HepG2 (cell line): ENCODE data around the gene DIAPH1. TPM values are rescaled to one million over a fixed set of nuclear protein-coding genes. Genes with fewer than 3 reads are reported as not detected.

Experiments used
- ATAC-seq: fragments of 200-7000 bp; cut with Tn5 transposase; 3 replicates; pipeline ENCODE4 v1.9.1; 2020; ENCODE audit warnings: mild to moderate bottlenecking, moderate library complexity
- BruUV-seq: library from RNA; stranded (reverse); fragments of 400-500 nt; replicated peaks from 2 replicates; lab custom pipeline; 2021; lab: Mats Ljungman, UMichigan
- CTCF ChIA-PET: fragments of 300-600 bp; formaldehyde crosslinking; extraction: SDS; loops from one replicate; lab custom pipeline; 2021; ENCODE audit warnings: low total read pairs, inconsistent platforms, low intra/inter-chr PET ratio; lab: Yijun Ruan, JAX
- POLR2A ChIA-PET: fragments of 350-600 bp; sonication (Branson Sonifier 250); formaldehyde crosslinking; loops from one replicate; lab custom pipeline; 2020; ENCODE audit warnings: antibody characterized with exemption, inconsistent platforms; lab: Yijun Ruan, JAX
- DNase-seq: peaks from one replicate; pipeline ENCODE4 v3.0.0-alpha.2; 2015; ENCODE audit warnings: low spot score
- FAIRE-seq: peaks from 3 replicates; lab custom pipeline; 2011; peaks lifted over from hg19 to GRCh38; lab: Jason Lieb, UNC
- H2AFZ ChIP-seq: one replicate; pipeline ENCODE4 v1.6.1; 2011; ENCODE audit warnings: low read length, inconsistent platforms
- H3K27ac ChIP-seq: fragments of 300-600 bp; 3 replicates; pipeline ENCODE4 v1.8.0; 2011; ENCODE audit warnings: mixed run types, mild to moderate bottlenecking, mixed read lengths, low read length, inconsistent platforms; ENCODE audit not compliant: insufficient read depth; ENCODE audit errors: extremely low read length
- H3K27me3 ChIP-seq, 2 experiments: fragments of 200-600 bp in 1 of 2; 2 replicates in 1 of 2; 3 replicates in 1 of 2; pipeline versions ENCODE4 v1.6.0 to v1.8.0; 2011; ENCODE audit warnings: low read length in 2 of 2, mild to moderate bottlenecking in 2 of 2, moderate library complexity in 2 of 2, inconsistent platforms in 1 of 2; ENCODE audit not compliant: insufficient read depth in 2 of 2, control insufficient read depth in 1 of 2
- H3K36me3 ChIP-seq, 2 experiments: fragments of 200-600 bp in 1 of 2; replicated peaks in 1 of 2; 2 replicates in 1 of 2; 3 replicates in 1 of 2; pipeline versions ENCODE4 v1.5.1 to v1.8.0; 2011; ENCODE audit warnings: low read length in 2 of 2, inconsistent platforms in 1 of 2; ENCODE audit not compliant: insufficient read depth in 2 of 2, control insufficient read depth in 1 of 2
- H3K4me1 ChIP-seq: 2 replicates; pipeline ENCODE4 v1.5.1; 2012; ENCODE audit warnings: low read length, inconsistent platforms; ENCODE audit not compliant: insufficient read depth
- H3K4me2 ChIP-seq: 2 replicates; pipeline ENCODE4 v1.6.0; 2011; ENCODE audit warnings: low read depth, low read length, inconsistent platforms
- H3K4me3 ChIP-seq, 3 experiments: fragments of 200-600 bp in 1 of 3; sonication (generic), shearing (Covaris generic) in 1 of 3; replicated peaks in 1 of 3; 2 replicates each; pipeline ENCODE4 v1.5.1; 2011 to 2016; ENCODE audit warnings: low read length in 3 of 3, inconsistent platforms in 2 of 3, low read depth in 2 of 3, mild to moderate bottlenecking in 2 of 3, control low read depth in 1 of 3, mixed read lengths in 1 of 3; ENCODE audit not compliant: insufficient read depth in 1 of 3
- H3K79me2 ChIP-seq: one replicate; pipeline ENCODE4 v1.6.1; 2011; ENCODE audit warnings: low read length, inconsistent platforms; ENCODE audit not compliant: insufficient read depth
- H3K9ac ChIP-seq: 2 replicates; pipeline ENCODE4 v1.6.0; 2011; ENCODE audit warnings: mild to moderate bottlenecking, low read depth, low read length, inconsistent platforms; ENCODE audit not compliant: insufficient read depth
- H3K9me3 ChIP-seq: 2 replicates; pipeline ENCODE4 v1.5.1; 2012; ENCODE audit warnings: mild to moderate bottlenecking, low read length
- H4K20me1 ChIP-seq: 2 replicates; pipeline ENCODE4 v1.6.0; 2011; ENCODE audit warnings: inconsistent platforms, mild to moderate bottlenecking, low read length, moderate library complexity; ENCODE audit not compliant: insufficient read depth
- DDIT3 ChIP-seq: sonication (generic); formaldehyde crosslinking; IDR thresholded peaks from 2 replicates; pipeline ENCODE4 v1.4.0; 2020; ENCODE audit warnings: mild to moderate bottlenecking, missing genetic modification reagents
- HBP1 ChIP-seq: IDR thresholded peaks from 2 replicates; pipeline ENCODE4 v1.6.1; 2016; ENCODE audit warnings: low read depth, control low read depth
- KDM3A ChIP-seq: IDR thresholded peaks from 2 replicates; pipeline ENCODE4 v1.6.1; 2018; ENCODE audit warnings: low read depth, missing compliant biosample characterization
- MATR3 ChIP-seq: sonication (generic); formaldehyde crosslinking; IDR thresholded peaks from 2 replicates; pipeline ENCODE4 v1.4.0; 2020; ENCODE audit warnings: missing genetic modification reagents
- NR2F2 ChIP-seq: IDR thresholded peaks from 2 replicates; pipeline ENCODE4 v1.6.1; 2012; ENCODE audit warnings: low read depth, inconsistent platforms, borderline replicate concordance
- POGZ ChIP-seq: sonication (generic); formaldehyde crosslinking; IDR thresholded peaks from 2 replicates; pipeline ENCODE4 v1.4.0; 2020; ENCODE audit warnings: mild to moderate bottlenecking, missing genetic modification reagents
- POLR2AphosphoS2 ChIP-seq: IDR thresholded peaks from 2 replicates; pipeline ENCODE4 v1.6.1; 2011; ENCODE audit warnings: low read depth, low read length, improper control_type of control experiment
- PRMT3 ChIP-seq: sonication (generic); formaldehyde crosslinking; IDR thresholded peaks from 2 replicates; pipeline ENCODE4 v1.8.1; 2022; ENCODE audit warnings: low read depth, mild to moderate bottlenecking, moderate library complexity, missing genetic modification reagents, borderline replicate concordance
- ZGPAT ChIP-seq: IDR thresholded peaks from 2 replicates; pipeline ENCODE4 v1.6.1; 2016; ENCODE audit warnings: mild to moderate bottlenecking
- WGBS: methylation state at CpG from one replicate; pipeline ENCODE4 v1.1.6; 2017; ENCODE audit warnings: low lambda C conversion rate; 5-methylcytosine and 5-hydroxymethylcytosine counted together
- in situ Hi-C: cut with HindIII; loops from 2 replicates; pipeline ENCODE4 v1.10.0; 2017; ENCODE audit warnings: low pct_unique_long_range_greater_than_20kb; ENCODE audit not compliant: extremely low pct_ligation_motif_present
- intact Hi-C: fragments of 100-400 bp; cut with micrococcal nuclease; formaldehyde crosslinking; loops from one replicate; pipeline ENCODE4 v1.10.0; 2022; ENCODE audit not compliant: unreplicated experiment
- polyA plus RNA-seq, 8 experiments: library from polyadenylated mRNA; depleted of rRNA in 3 of 8; stranded (reverse) in 7 of 8; unstranded in 1 of 8; fragments of >200 nt; fragmentation: Illumina TruSeq in 4 of 8; extraction: Trizol in 4 of 8; gene quantifications; 2 replicates each; pipeline versions ENCODE4 v1.2.1 to v1.2.3, GENCODE V29; 2011 to 2016; ENCODE audit warnings: low read depth in 4 of 8, missing spikeins in 1 of 8, mixed read lengths in 1 of 8; ENCODE audit not compliant: insufficient read depth in 1 of 8
- total RNA-seq, 5 experiments: library from RNA; depleted of rRNA; stranded (reverse); fragments of >200 nt; fragmentation: Illumina TruSeq; extraction: Trizol; gene quantifications; 2 replicates each; pipeline ENCODE4 v1.2.3, GENCODE V29; 2016; ENCODE audit warnings: low read depth in 1 of 5

Gene DIAPH1
- total and polyA plus RNA-seq, 2 of the 13 experiments (the other 11 are each of a cell fraction or from before 2014, with no cell fraction given), result 25.1 to 33.9 TPM

- in situ Hi-C loops, result loop anchor here (10.0 kb wide), 1 partner anchor 171 kb away; the partner anchor contains the start of genes PCDHGA4, PCDHGB1 and PCDHGB2
- WGBS, result 69% methylated on average over 7 of the region's 7 CpGs
- Histone ChIP-seq H3K79me2 (no peaks in the 10 kb centered on the region), H2AFZ (no peak overlapping the region), H3K36me3 (peaks cover 35 to 78% of the 10 kb centered on the region in 2 experiments), H3K9me3 (no peaks in the 10 kb centered on the region), H3K4me1 (peaks cover 50% of the 10 kb centered on the region), H4K20me1 (peaks cover 5% of the 10 kb centered on the region; the same call in 1 of the 2 replicates), H3K27me3 (no peaks in the 10 kb centered on the region), H3K27ac (peak overlapping the region; percentile 27), H3K9ac (no peak overlapping the region), H3K4me2 (no peak overlapping the region), H3K4me3 (no peak overlapping the region)
- intact Hi-C loops, result loop anchor here (1.0 to 10.0 kb wide), 2 partner anchors 108 to 171 kb away; partner anchors contain the start of genes PCDHGA4, PCDHGB1, PCDHGB2 and PCDHGB7
- TF ChIP-seq POGZ (CRISPR knock-in tag) (no peak), ZGPAT (CRISPR knock-in tag) (no peak), PRMT3 (CRISPR knock-in tag) (no peak), KDM3A (CRISPR knock-in tag) (no peak), NR2F2 (no peak), HBP1 (CRISPR knock-in tag) (no peak), POLR2AphosphoS2 (no peak), DDIT3 (CRISPR knock-in tag) (no peak), MATR3 (CRISPR knock-in tag) (no peak)
- CTCF ChIA-PET, result interaction anchor here (0.7 to 2.2 kb wide), 7 partner anchors 14 to 303 kb away, joined by 4 to 13 read pairs (median 6); partner anchors contain the start of genes PCDHB14, PCDHGA11 and PCDHGB4
- ATAC-seq (peak; percentile 9; the same call in 2 of the 3 replicates), DNase-seq (peak; percentile 13), FAIRE-seq (no peak)
- no TSS peak for BruUV-seq
- POLR2A ChIA-PET, result interaction anchor here (0.6 kb wide), 1 partner anchor 496 kb away, joined by 3 read pairs; no protein-coding TSS in a partner anchor
Measured at GRCh38 chr5:141525653-141526052, 93.1 kb downstream of the DIAPH1 start.
